Measurements from ENCODE around the gene SIGLEC7. TPM values are rescaled to one million over a fixed set of nuclear protein-coding genes. Genes with fewer than 3 reads are reported as not detected.

The SIGLEC7 gene
- total RNA-seq, 1 experiment from 2014 or later: not detected

Other genes with a start within 250 kb of the SIGLEC7 start
- gene KLK4, start 230.9 kb upstream of the SIGLEC7 start, total RNA-seq (2014; rRNA removed): not detected in 2 replicates
- gene KLK5, start 189.3 kb upstream of the SIGLEC7 start, total RNA-seq (2014; rRNA removed): not detected in 2 replicates
- gene KLK6, start 172.7 kb upstream of the SIGLEC7 start, total RNA-seq (2014; rRNA removed): not detected in 2 replicates
- gene KLK7, start 158.4 kb upstream of the SIGLEC7 start, total RNA-seq (2014; rRNA removed): not detected in 2 replicates
- gene KLK8, start 140.7 kb upstream of the SIGLEC7 start, total RNA-seq (2014; rRNA removed): not detected in 2 replicates
- not detected in 2 replicates for gene KLK10, start 122.6 kb upstream of the SIGLEC7 start, total RNA-seq (2014; rRNA removed)
- not detected in 2 replicates for gene KLK11, start 115.7 kb upstream of the SIGLEC7 start, total RNA-seq (2014; rRNA removed)
- not detected in 2 replicates for gene KLK12, start 107.3 kb upstream of the SIGLEC7 start, total RNA-seq (2014; rRNA removed)
- gene KLK13, start 77.2 kb upstream of the SIGLEC7 start, total RNA-seq (2014; rRNA removed): not detected in 2 replicates
- not detected in 2 replicates for gene KLK14, start 59.4 kb upstream of the SIGLEC7 start, total RNA-seq (2014; rRNA removed)
- 13.8 and 13.9 TPM in 2 replicates for gene CTU1, start 33.9 kb upstream of the SIGLEC7 start, total RNA-seq (2014; rRNA removed)
- not detected in 2 replicates for gene SIGLEC9, start 17.4 kb upstream of the SIGLEC7 start, total RNA-seq (2014; rRNA removed)
- 0.11 and 1.3 TPM in 2 replicates for gene CD33, start 82.8 kb downstream of the SIGLEC7 start, total RNA-seq (2014; rRNA removed)
- gene SIGLECL1, start 108.8 kb downstream of the SIGLEC7 start, total RNA-seq (2014; rRNA removed): not detected in 2 replicates
- not detected in 2 replicates for gene IGLON5, start 169.3 kb downstream of the SIGLEC7 start, total RNA-seq (2014; rRNA removed)
- gene VSIG10L, start 199.8 kb downstream of the SIGLEC7 start, total RNA-seq (2014; rRNA removed): 0.77 and 1.2 TPM in 2 replicates
- gene ETFB, start 224.1 kb downstream of the SIGLEC7 start, total RNA-seq (2014; rRNA removed): 93.4 and 100 TPM in 2 replicates
- not detected in 2 replicates for gene CLDND2, start 226.7 kb downstream of the SIGLEC7 start, total RNA-seq (2014; rRNA removed)
- not detected in 2 replicates for gene NKG7, start 230.4 kb downstream of the SIGLEC7 start, total RNA-seq (2014; rRNA removed)
- not detected in 2 replicates for gene LIM2, start 245.7 kb downstream of the SIGLEC7 start, total RNA-seq (2014; rRNA removed)
- gene C19orf84, start 248.3 kb downstream of the SIGLEC7 start, total RNA-seq (2014; rRNA removed): not detected in 2 replicates

Measured in LHCN-M2 (cell line).